ENCODE data around the gene CSTF1.

The CSTF1 gene

GRCh38 chr20:56417911-56418310 is 25.5 kb downstream of the CSTF1 start:
- H3K9me3 ChIP-seq, result no peaks in the 10 kb centered on the region
- peaks cover 4% of the 10 kb centered on the region; the same call in 1 of the 2 replicates for H3K36me3 ChIP-seq (replicated peaks)
- H3K27me3 ChIP-seq (ENCODE audit: low read depth), result no peaks in the 10 kb centered on the region
- no peak for DNase-seq (ENCODE audit: low spot score in 2 of 2)
- H3K4me1 ChIP-seq, result no peaks in the 10 kb centered on the region
- in situ Hi-C loops (cut with MboI; ENCODE audit: low sequenced_read_pairs), result no loop called here
- H3K4me3 ChIP-seq, result no peak overlapping the region

GRCh38 chr20:56418385-56418861 is 26.0 kb downstream of the CSTF1 start:
- in situ Hi-C loops (cut with MboI; ENCODE audit: low sequenced_read_pairs), result no loop called here
- no peaks in the 10 kb centered on the region for H3K4me1 ChIP-seq
- H3K9me3 ChIP-seq, result no peaks in the 10 kb centered on the region
- peaks cover 4% of the 10 kb centered on the region; the same call in 1 of the 2 replicates for H3K36me3 ChIP-seq (replicated peaks)
- H3K4me3 ChIP-seq, result no peak overlapping the region
- no peak for DNase-seq (ENCODE audit: low spot score in 2 of 2)
- no peaks in the 10 kb centered on the region for H3K27me3 ChIP-seq (ENCODE audit: low read depth)

GRCh38 chr20:56420028-56420427 is 27.6 kb downstream of the CSTF1 start:
- Histone ChIP-seq H3K36me3 (replicated peaks) (no peaks in the 10 kb centered on the region), H3K4me3 (no peak overlapping the region), H3K4me1 (no peaks in the 10 kb centered on the region), H3K9me3 (no peaks in the 10 kb centered on the region), H3K27me3 (ENCODE audit: low read depth) (no peaks in the 10 kb centered on the region)
- in situ Hi-C loops (cut with MboI; ENCODE audit: low sequenced_read_pairs), result no loop called here
- no peak for DNase-seq (ENCODE audit: low spot score in 2 of 2)

- in situ Hi-C loops (cut with MboI; ENCODE audit: low sequenced_read_pairs), result no loop called here
- Histone ChIP-seq H3K4me3 (no peak overlapping the region), H3K36me3 (replicated peaks) (no peaks in the 10 kb centered on the region)
Measured at GRCh38 chr20:56420940-56421688, 28.7 kb downstream of the CSTF1 start.

GRCh38 chr20:56422076-56422823 is 29.8 kb downstream of the CSTF1 start:
- Histone ChIP-seq H3K36me3 (replicated peaks) (no peaks in the 10 kb centered on the region), H3K4me3 (no peak overlapping the region), H3K9me3 (no peaks in the 10 kb centered on the region), H3K27me3 (ENCODE audit: low read depth) (no peaks in the 10 kb centered on the region), H3K4me1 (no peaks in the 10 kb centered on the region)
- in situ Hi-C loops (cut with MboI; ENCODE audit: low sequenced_read_pairs), result no loop called here
- no peak for DNase-seq (ENCODE audit: low spot score in 2 of 2)

More at GRCh38 chr20:56420940-56421688, 28.7 kb downstream of the CSTF1 start:
- no peaks in the 10 kb centered on the region for H3K4me1 ChIP-seq
- H3K27me3 ChIP-seq (ENCODE audit: low read depth), result no peaks in the 10 kb centered on the region
- no peaks in the 10 kb centered on the region for H3K9me3 ChIP-seq
- DNase-seq (ENCODE audit: low spot score in 2 of 2), result no peak

GRCh38 chr20:56422824-56423189 is 30.4 kb downstream of the CSTF1 start:
- Histone ChIP-seq H3K36me3 (replicated peaks) (no peaks in the 10 kb centered on the region), H3K9me3 (no peaks in the 10 kb centered on the region), H3K4me1 (no peaks in the 10 kb centered on the region), H3K27me3 (ENCODE audit: low read depth) (no peaks in the 10 kb centered on the region), H3K4me3 (no peak overlapping the region)
- no peak for DNase-seq (ENCODE audit: low spot score in 2 of 2)
- in situ Hi-C loops (cut with MboI; ENCODE audit: low sequenced_read_pairs), result no loop called here

- Histone ChIP-seq H3K4me1 (no peaks in the 10 kb centered on the region), H3K27me3 (ENCODE audit: low read depth) (no peaks in the 10 kb centered on the region), H3K4me3 (no peak overlapping the region), H3K36me3 (replicated peaks) (no peaks in the 10 kb centered on the region), H3K9me3 (no peaks in the 10 kb centered on the region)
- no peak for DNase-seq (ENCODE audit: low spot score in 2 of 2)
- in situ Hi-C loops (cut with MboI; ENCODE audit: low sequenced_read_pairs), result no loop called here
Measured at GRCh38 chr20:56423211-56423610, 30.8 kb downstream of the CSTF1 start.

- no peaks in the 10 kb centered on the region for H3K27me3 ChIP-seq (ENCODE audit: low read depth)
- H3K36me3 ChIP-seq (replicated peaks), result no peaks in the 10 kb centered on the region
- H3K4me1 ChIP-seq, result no peaks in the 10 kb centered on the region
- in situ Hi-C loops (cut with MboI; ENCODE audit: low sequenced_read_pairs), result no loop called here
- no peak for DNase-seq (ENCODE audit: low spot score in 2 of 2)
- no peaks in the 10 kb centered on the region for H3K9me3 ChIP-seq
- H3K4me3 ChIP-seq, result no peak overlapping the region
Measured at GRCh38 chr20:56423886-56424285, 31.4 kb downstream of the CSTF1 start.

GRCh38 chr20:56424931-56425330 is 32.5 kb downstream of the CSTF1 start:
- H3K4me3 ChIP-seq, result no peak overlapping the region
- no peaks in the 10 kb centered on the region for H3K27me3 ChIP-seq (ENCODE audit: low read depth)
- no peaks in the 10 kb centered on the region for H3K4me1 ChIP-seq
- no peak for DNase-seq (ENCODE audit: low spot score in 2 of 2)
- no peaks in the 10 kb centered on the region for H3K9me3 ChIP-seq
- H3K36me3 ChIP-seq (replicated peaks), result no peaks in the 10 kb centered on the region
- in situ Hi-C loops (cut with MboI; ENCODE audit: low sequenced_read_pairs), result no loop called here

- in situ Hi-C loops (cut with MboI; ENCODE audit: low sequenced_read_pairs), result no loop called here
- Histone ChIP-seq H3K27me3 (ENCODE audit: low read depth) (no peaks in the 10 kb centered on the region), H3K4me1 (peaks cover 1% of the 10 kb centered on the region), H3K9me3 (no peaks in the 10 kb centered on the region), H3K4me3 (no peak overlapping the region), H3K36me3 (replicated peaks) (no peaks in the 10 kb centered on the region)
- DNase-seq (ENCODE audit: low spot score in 2 of 2), result no peak
Measured at GRCh38 chr20:56426026-56426425, 33.6 kb downstream of the CSTF1 start.

- Histone ChIP-seq H3K36me3 (replicated peaks) (no peaks in the 10 kb centered on the region), H3K4me3 (no peak overlapping the region), H3K27me3 (ENCODE audit: low read depth) (no peaks in the 10 kb centered on the region), H3K4me1 (peaks cover 10% of the 10 kb centered on the region), H3K9me3 (no peaks in the 10 kb centered on the region)
- in situ Hi-C loops (cut with MboI; ENCODE audit: low sequenced_read_pairs), result no loop called here
- no peak for DNase-seq (ENCODE audit: low spot score in 2 of 2)
Measured at GRCh38 chr20:56426926-56427325, 34.5 kb downstream of the CSTF1 start.

GRCh38 chr20:56427797-56428196 is 35.4 kb downstream of the CSTF1 start:
- no peak for DNase-seq (ENCODE audit: low spot score in 2 of 2)
- no peaks in the 10 kb centered on the region for H3K9me3 ChIP-seq
- H3K36me3 ChIP-seq (replicated peaks), result no peaks in the 10 kb centered on the region
- peaks cover 11% of the 10 kb centered on the region for H3K4me1 ChIP-seq
- in situ Hi-C loops (cut with MboI; ENCODE audit: low sequenced_read_pairs), result no loop called here
- H3K4me3 ChIP-seq, result no peak overlapping the region
- H3K27me3 ChIP-seq (ENCODE audit: low read depth), result no peaks in the 10 kb centered on the region

GRCh38 chr20:56428410-56428809 is 36.0 kb downstream of the CSTF1 start:
- in situ Hi-C loops (cut with MboI; ENCODE audit: low sequenced_read_pairs), result no loop called here
- DNase-seq (ENCODE audit: low spot score in 2 of 2), result no peak
- Histone ChIP-seq H3K36me3 (replicated peaks) (no peaks in the 10 kb centered on the region), H3K4me1 (peaks cover 11% of the 10 kb centered on the region), H3K4me3 (no peak overlapping the region), H3K27me3 (ENCODE audit: low read depth) (no peaks in the 10 kb centered on the region), H3K9me3 (no peaks in the 10 kb centered on the region)

- Histone ChIP-seq H3K4me1 (peaks cover 11% of the 10 kb centered on the region), H3K36me3 (replicated peaks) (no peaks in the 10 kb centered on the region), H3K9me3 (no peaks in the 10 kb centered on the region), H3K4me3 (no peak overlapping the region), H3K27me3 (ENCODE audit: low read depth) (no peaks in the 10 kb centered on the region)
- no peak for DNase-seq (ENCODE audit: low spot score in 2 of 2)
- in situ Hi-C loops (cut with MboI; ENCODE audit: low sequenced_read_pairs), result no loop called here
Measured at GRCh38 chr20:56428881-56429280, 36.4 kb downstream of the CSTF1 start.

Measured in HAP-1 (cell line).